Common myeloid progenitor, CD34-positive (primary cell): ENCODE data around the gene CRIP2.

Source experiments
- CTCF ChIA-PET: fragments of 350-600 bp; sonication (Branson Sonifier 250); formaldehyde crosslinking; loops from one replicate; lab custom pipeline; 2021; ENCODE audit warnings: antibody characterized with exemption; lab: Charles Lee
- POLR2A ChIA-PET: fragments of 350-600 bp; sonication (Branson Sonifier 250); formaldehyde crosslinking; loops from one replicate; lab custom pipeline; 2021; ENCODE audit warnings: antibody characterized with exemption; lab: Charles Lee
- DNase-seq, 3 donors: peaks; one replicate each; pipeline versions ENCODE4 v3.0.0 to v3.0.0-alpha.2; 2013
- H3K27ac ChIP-seq, 2 experiments: 1 replicate in 1 of 2; 2 replicates in 1 of 2; pipeline ENCODE4 v1.7.0; 2013; ENCODE audit warnings: inconsistent platforms in 2 of 2, low read length in 2 of 2, mild to moderate bottlenecking in 2 of 2, low read depth in 1 of 2, moderate library complexity in 1 of 2; ENCODE audit not compliant: severe bottlenecking in 2 of 2, insufficient read depth in 1 of 2, poor library complexity in 1 of 2
- H3K27me3 ChIP-seq, 5 experiments: replicated peaks in 2 of 5; 1 replicate in 3 of 5; 2 replicates in 2 of 5; pipeline versions ENCODE4 v1.6.1 to v1.7.0; 2013; ENCODE audit warnings: low read length in 4 of 5, mild to moderate bottlenecking in 2 of 5, moderate library complexity in 2 of 5, inconsistent platforms in 1 of 5; ENCODE audit not compliant: insufficient read depth in 5 of 5, control insufficient read depth in 4 of 5
- H3K36me3 ChIP-seq, 4 experiments: 1 replicate in 2 of 4; 2 replicates in 2 of 4; pipeline versions ENCODE4 v1.6.1 to v1.7.0; 2013; ENCODE audit warnings: low read length in 3 of 4, control low read depth in 1 of 4, mild to moderate bottlenecking in 1 of 4; ENCODE audit not compliant: control insufficient read depth in 4 of 4, insufficient read depth in 4 of 4
- H3K4me1 ChIP-seq, 4 experiments: 1 replicate in 3 of 4; 2 replicates in 1 of 4; pipeline versions ENCODE4 v1.6.1 to v1.7.1; 2013; ENCODE audit warnings: low read length in 3 of 4, mild to moderate bottlenecking in 3 of 4, control low read depth in 1 of 4, inconsistent platforms in 1 of 4, moderate library complexity in 1 of 4; ENCODE audit not compliant: control insufficient read depth in 4 of 4, insufficient read depth in 4 of 4; ENCODE audit errors: control extremely low read depth in 1 of 4
- H3K4me3 ChIP-seq, 7 experiments: 1 replicate in 4 of 7; 2 replicates in 3 of 7; pipeline versions ENCODE4 v1.5.1 to v1.7.0; 2013; ENCODE audit warnings: mild to moderate bottlenecking in 7 of 7, low read length in 6 of 7, moderate library complexity in 6 of 7, inconsistent platforms in 2 of 7, low read depth in 2 of 7, control low read depth in 1 of 7; ENCODE audit not compliant: insufficient read depth in 4 of 7, control insufficient read depth in 1 of 7; ENCODE audit errors: extremely low read depth in 1 of 7
- H3K9me3 ChIP-seq, 5 experiments: 1 replicate in 4 of 5; 2 replicates in 1 of 5; pipeline versions ENCODE4 v1.6.1 to v1.7.1; 2013; ENCODE audit warnings: low read length in 4 of 5, mild to moderate bottlenecking in 2 of 5, inconsistent platforms in 1 of 5, low read depth in 1 of 5, moderate library complexity in 1 of 5; ENCODE audit not compliant: control insufficient read depth in 4 of 5, insufficient read depth in 2 of 5; ENCODE audit errors: control extremely low read depth in 1 of 5
- WGBS: methylation state at CpG from one replicate; pipeline ENCODE4 v1.1.5; 2013; ENCODE audit not compliant: insufficient coverage; 5-methylcytosine and 5-hydroxymethylcytosine counted together

Gene CRIP2

GRCh38 chr14:105467249-105467941 is 7.2 kb upstream of the CRIP2 start:
- H3K27me3 ChIP-seq, result no peaks in the 10 kb centered on the region
- no peaks in the 10 kb centered on the region for H3K9me3 ChIP-seq
- no peak overlapping the region for H3K27ac ChIP-seq
- H3K4me3 ChIP-seq, result no peak overlapping the region
- 96% methylated on average over 18 of the region's 20 CpGs for WGBS
- DNase-seq, result no peak
- peaks cover 0 to 7% (median 2%) of the 10 kb centered on the region in 4 experiments for H3K4me1 ChIP-seq
- H3K36me3 ChIP-seq, result peaks cover 3 to 82% (median 52%) of the 10 kb centered on the region in 4 experiments
- CTCF ChIA-PET, result interaction anchor here (0.9 to 7.6 kb wide), 4 partner anchors 11 to 61 kb away, joined by 3 to 77 read pairs (median 3); partner anchors contain the start of gene CRIP1
- POLR2A ChIA-PET, result no interaction called here

GRCh38 chr14:105467942-105468471 is 6.6 kb upstream of the CRIP2 start:
- no peak for DNase-seq
- CTCF ChIA-PET, result interaction anchor here (0.9 to 7.6 kb wide), 6 partner anchors 11 to 60 kb away, joined by 3 to 77 read pairs (median 3); partner anchors contain the start of gene CRIP1
- Histone ChIP-seq H3K4me3 (no peak overlapping the region), H3K27ac (no peak overlapping the region), H3K9me3 (no peaks in the 10 kb centered on the region), H3K4me1 (peaks cover 0 to 10% (median 2%) of the 10 kb centered on the region in 4 experiments), H3K36me3 (peaks cover 3 to 78% (median 49%) of the 10 kb centered on the region in 4 experiments), H3K27me3 (peaks cover 0 to 6% (median 0%) of the 10 kb centered on the region in 5 experiments)
- POLR2A ChIA-PET, result no interaction called here
- WGBS, result 96% methylated on average over 22 of the region's 22 CpGs

- ChIA-PET POLR2A (no interaction called here), CTCF (interaction anchor here (1.0 to 7.6 kb wide), 5 partner anchors 10 to 53 kb away, joined by 3 to 77 read pairs (median 3); partner anchors contain the start of gene CRIP1)
- Histone ChIP-seq H3K4me1 (peaks cover 0 to 16% (median 7%) of the 10 kb centered on the region in 4 experiments), H3K4me3 (no peak overlapping the region), H3K9me3 (no peaks in the 10 kb centered on the region), H3K27me3 (peaks cover 0 to 8% (median 0%) of the 10 kb centered on the region in 5 experiments), H3K27ac (no peak overlapping the region), H3K36me3 (peaks cover 3 to 71% (median 44%) of the 10 kb centered on the region in 4 experiments)
- no peak for DNase-seq
- WGBS, result over 99% methylated on average over 12 of the region's 19 CpGs
Observed at GRCh38 chr14:105468621-105469241, 5.9 kb upstream of the CRIP2 start.

- ChIA-PET CTCF (interaction anchor here (1.3 to 7.6 kb wide), 6 partner anchors 9 to 99 kb away, joined by 3 to 77 read pairs (median 8); partner anchors contain the start of gene CRIP1), POLR2A (no interaction called here)
- no peak for DNase-seq
- 73% methylated on average over 41 of the region's 54 CpGs for WGBS
- Histone ChIP-seq H3K9me3 (no peaks in the 10 kb centered on the region), H3K4me3 (no peak overlapping the region), H3K27ac (no peak overlapping the region), H3K4me1 (peaks cover 0 to 22% (median 14%) of the 10 kb centered on the region in 4 experiments), H3K36me3 (peaks cover 2 to 61% (median 36%) of the 10 kb centered on the region in 4 experiments), H3K27me3 (peaks cover 0 to 9% (median 0%) of the 10 kb centered on the region in 5 experiments)
Observed at GRCh38 chr14:105469456-105470349, 4.9 kb upstream of the CRIP2 start.

GRCh38 chr14:105470350-105471296 is 4.0 kb upstream of the CRIP2 start:
- Histone ChIP-seq H3K27me3 (peaks cover 0 to 18% (median 3%) of the 10 kb centered on the region in 5 experiments), H3K27ac (no peak overlapping the region), H3K36me3 (peaks cover 2 to 52% (median 30%) of the 10 kb centered on the region in 4 experiments), H3K4me1 (peaks cover 0 to 31% (median 22%) of the 10 kb centered on the region in 4 experiments), H3K4me3 (no peak overlapping the region), H3K9me3 (no peaks in the 10 kb centered on the region)
- no peak for DNase-seq
- ChIA-PET CTCF (interaction anchor here (1.3 to 7.6 kb wide), 7 partner anchors 13 to 100 kb away, joined by 3 to 77 read pairs (median 9); partner anchors contain the start of gene CRIP1), POLR2A (interaction anchor here (1.2 to 1.9 kb wide), 3 partner anchors 11 to 20 kb away, joined by 4 to 7 read pairs (median 5); partner anchors contain the start of gene TEDC1)
- 88% methylated on average over 18 of the region's 34 CpGs for WGBS
